ENCODE results near the gene MGAT5B. TPM values are rescaled to one million over a fixed set of nuclear protein-coding genes. Genes with fewer than 3 reads are reported as not detected.

Gene MGAT5B
- total and polyA plus RNA-seq, 5 experiments from 2014 or later = 1.7 to 2.0 TPM; not detected in 3

DNA sequence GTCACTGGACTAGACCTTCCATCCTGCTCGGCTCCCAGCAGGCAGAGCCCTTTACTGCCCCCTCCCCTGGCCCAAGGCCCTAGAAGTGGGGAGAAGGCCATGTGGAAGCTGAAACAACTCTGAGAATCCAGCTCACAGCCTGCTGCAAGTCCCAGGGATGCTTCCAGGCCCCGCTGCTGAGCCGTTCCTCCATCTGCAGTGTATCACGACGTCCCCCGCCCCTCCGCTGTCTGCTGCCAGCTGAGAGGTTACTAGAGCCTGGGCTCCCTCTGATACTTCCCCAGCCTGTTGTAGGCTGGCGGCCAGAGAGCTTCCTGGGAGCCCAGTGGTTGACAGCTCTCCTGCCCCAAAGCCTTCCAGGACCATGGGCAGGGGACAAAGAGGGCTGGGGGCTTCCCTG, 118.2 kb downstream of the MGAT5B start:
- peaks cover 6 to 21% (median 16%) of the 10 kb centered on the region in 4 donors for H3K4me1 Mint-ChIP-seq
- no peak overlapping the region for H3K4me3 Mint-ChIP-seq
- no peak for DNase-seq
- POLR2A ChIA-PET = interaction anchor here (1.0 to 1.2 kb wide), 2 partner anchors 9 to 13 kb away, joined by 3 to 5 read pairs; no protein-coding TSS in a partner anchor
- peak overlapping the region in 2 of 10 donors; percentile 64 to 87 for H3K27ac Mint-ChIP-seq
- no peaks in the 10 kb centered on the region for H3K36me3 Mint-ChIP-seq
- ATAC-seq = no peak
- H3K27me3 Mint-ChIP-seq = no peaks in the 10 kb centered on the region
- H3K9me3 Mint-ChIP-seq = no peaks in the 10 kb centered on the region

DNA sequence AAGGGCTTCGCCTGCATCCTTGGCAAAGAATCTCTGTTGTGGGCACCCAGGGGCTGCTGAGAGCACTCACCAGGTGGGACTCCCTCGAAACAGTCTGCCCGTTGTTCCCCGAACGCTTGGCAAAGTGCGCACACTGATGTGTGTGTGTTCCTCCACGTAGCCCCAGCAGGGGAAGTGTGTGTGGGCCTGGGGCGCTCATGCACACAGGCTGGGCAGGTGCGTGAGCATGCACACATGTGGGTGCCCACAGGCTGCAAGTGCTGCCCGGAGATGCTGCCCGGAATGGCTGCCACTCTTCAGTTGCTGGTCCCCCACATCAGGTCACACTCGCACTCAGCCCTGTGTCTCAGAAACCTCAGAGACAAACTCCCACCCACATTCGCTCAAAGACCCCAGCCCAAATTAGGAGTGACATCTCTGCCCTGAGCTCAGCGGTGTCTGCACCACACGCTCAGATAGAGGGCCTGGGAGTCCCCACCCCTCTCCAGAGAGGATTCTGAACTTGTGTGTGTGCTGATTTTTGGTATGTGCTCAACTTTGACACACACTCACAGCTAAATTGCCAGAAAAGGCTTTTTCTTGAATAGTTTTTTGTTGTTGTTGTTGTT, 119.4 kb downstream of the MGAT5B start:
- Mint-ChIP-seq H3K36me3 (no peaks in the 10 kb centered on the region), H3K9me3 (no peaks in the 10 kb centered on the region), H3K4me1 (peaks cover 4 to 12% (median 9%) of the 10 kb centered on the region in 4 donors), H3K4me3 (no peak overlapping the region), H3K27me3 (no peaks in the 10 kb centered on the region), H3K27ac (peak overlapping the region in 4 of 10 donors; percentile 14 to 84 (median 50))
- POLR2A ChIA-PET = interaction anchor here (1.2 kb wide), 1 partner anchor 8 kb away, joined by 5 read pairs; no protein-coding TSS in a partner anchor
- ATAC-seq (no peak), DNase-seq (no peak)

DNA sequence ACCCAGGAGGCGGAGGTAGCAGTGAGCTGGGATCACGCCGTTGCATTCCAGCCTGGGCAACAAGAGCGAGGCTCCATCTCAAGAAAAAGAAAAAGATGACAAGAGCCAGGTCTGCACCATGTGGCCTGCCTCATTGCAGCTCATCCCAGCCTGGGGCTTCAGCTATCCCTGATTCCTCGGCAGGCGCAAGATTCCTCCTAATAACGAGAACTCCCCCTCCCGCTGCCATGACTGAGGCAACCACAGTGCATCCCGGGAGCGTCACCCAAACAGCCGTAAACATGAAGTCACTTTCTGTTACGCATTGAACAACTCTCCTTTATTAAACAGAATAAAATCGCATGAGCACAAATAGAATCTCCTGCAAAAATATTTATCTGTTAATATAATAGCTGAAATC, 120.6 kb downstream of the MGAT5B start:
- POLR2A ChIA-PET = interaction anchor here (1.7 kb wide), 1 partner anchor 9 kb away, joined by 7 read pairs; no protein-coding TSS in a partner anchor
- Mint-ChIP-seq H3K4me3 (no peak overlapping the region), H3K27me3 (no peaks in the 10 kb centered on the region)

DNA sequence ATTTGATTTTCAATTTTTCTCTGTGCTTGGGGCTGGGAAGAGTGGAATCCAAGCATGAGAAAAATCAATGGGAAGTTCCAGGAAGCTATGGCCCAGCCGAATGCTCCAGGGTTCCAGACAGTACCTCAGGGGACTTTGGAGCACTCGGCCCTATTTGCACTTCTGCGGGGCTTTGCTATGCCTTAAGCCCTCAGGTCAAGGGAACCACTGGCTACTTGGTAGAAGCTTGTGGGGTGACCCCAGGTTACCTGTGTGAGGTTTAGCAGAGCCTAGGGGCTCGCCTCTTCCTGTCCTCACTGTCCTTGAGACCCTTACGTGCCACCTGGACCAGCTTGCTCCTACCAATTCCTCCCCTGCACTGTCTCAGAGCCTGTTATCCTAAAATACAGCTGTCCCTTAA, 121.3 kb downstream of the MGAT5B start:
- DNase-seq (no peak), ATAC-seq (no peak)
- Mint-ChIP-seq H3K27ac (peak overlapping the region in 1 of 10 donors; percentile 58), H3K36me3 (no peaks in the 10 kb centered on the region), H3K9me3 (no peaks in the 10 kb centered on the region), H3K27me3 (no peaks in the 10 kb centered on the region), H3K4me3 (no peak overlapping the region), H3K4me1 (peaks cover 2 to 19% (median 14%) of the 10 kb centered on the region in 4 donors)
- POLR2A ChIA-PET = interaction anchor here (0.7 to 1.7 kb wide), 2 partner anchors 9 to 277 kb away, joined by 5 to 7 read pairs; no protein-coding TSS in a partner anchor

More for the DNA sequence above, 120.6 kb downstream of the MGAT5B start:
- ATAC-seq (no peak), DNase-seq (no peak)
- Mint-ChIP-seq H3K36me3 (no peaks in the 10 kb centered on the region), H3K9me3 (no peaks in the 10 kb centered on the region), H3K27ac (peak overlapping the region in 3 of 10 donors; percentile 14 to 74 (median 65)), H3K4me1 (peaks cover 0 to 12% (median 6%) of the 10 kb centered on the region in 4 donors)

DNA sequence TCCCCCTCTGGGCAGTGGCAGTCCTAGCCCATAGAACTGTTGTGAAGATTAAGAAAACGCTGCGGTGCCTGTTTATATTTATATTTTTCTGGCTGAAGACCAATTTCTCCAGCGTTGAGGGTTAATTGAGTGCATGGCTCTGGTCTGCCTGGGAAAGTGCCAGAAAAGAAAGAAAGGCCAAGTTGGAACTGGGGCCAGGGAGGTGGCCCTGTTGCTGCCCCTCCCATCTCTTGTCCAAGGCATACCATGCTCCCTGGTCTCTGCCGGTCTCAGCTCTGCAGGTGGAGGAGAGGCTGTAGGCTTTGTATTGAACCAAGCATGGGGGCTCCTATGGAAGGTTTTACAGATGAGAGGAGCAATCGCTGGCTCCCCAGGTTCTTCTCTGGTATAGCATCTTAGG, 124.7 kb downstream of the MGAT5B start:
- H3K27me3 Mint-ChIP-seq = no peaks in the 10 kb centered on the region
- DNase-seq (no peak), ATAC-seq (no peak)
- H3K4me3 Mint-ChIP-seq = no peak overlapping the region
- POLR2A ChIA-PET = interaction anchor here (1.3 to 1.9 kb wide), 3 partner anchors 10 to 17 kb away, joined by 3 to 7 read pairs (median 3); no protein-coding TSS in a partner anchor
- peaks cover 15 to 51% (median 38%) of the 10 kb centered on the region in 4 donors for H3K4me1 Mint-ChIP-seq
- peak overlapping the region in 7 of 10 donors; percentile 8 to 98 (median 76) for H3K27ac Mint-ChIP-seq
- no peaks in the 10 kb centered on the region for H3K36me3 Mint-ChIP-seq
- no peaks in the 10 kb centered on the region for H3K9me3 Mint-ChIP-seq

DNA sequence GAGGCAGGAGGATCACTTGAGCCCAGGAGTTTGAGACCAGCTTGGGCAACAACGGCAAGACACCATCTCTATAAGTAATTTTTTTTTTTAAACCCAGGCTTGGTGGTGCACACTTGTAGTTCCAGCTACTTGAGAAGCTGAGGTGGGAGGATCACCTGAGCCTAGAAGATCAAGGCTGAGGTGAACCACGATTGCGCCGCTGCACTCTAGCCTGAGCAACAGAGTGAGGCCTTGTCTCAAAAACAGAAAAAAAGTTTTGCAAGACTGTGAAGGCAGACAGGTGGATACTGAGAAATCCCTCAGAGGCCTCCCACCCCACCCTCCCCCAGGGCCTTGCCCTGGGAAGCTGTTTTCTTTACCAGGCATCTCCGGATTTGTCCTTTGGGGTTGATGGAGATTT, 125.4 kb downstream of the MGAT5B start:
- DNase-seq (peak in 3 of 10 donors; percentile 20 to 52 (median 35)), ATAC-seq (no peak)
- POLR2A ChIA-PET = interaction anchor here (1.4 kb wide), 1 partner anchor 12 kb away, joined by 3 read pairs; no protein-coding TSS in a partner anchor
- H3K27ac Mint-ChIP-seq = peak overlapping the region; percentile 5 to 98 (median 85)
- H3K4me1 Mint-ChIP-seq = peaks cover 22 to 59% (median 45%) of the 10 kb centered on the region in 4 donors
- H3K36me3 Mint-ChIP-seq = no peaks in the 10 kb centered on the region
- no peaks in the 10 kb centered on the region for H3K9me3 Mint-ChIP-seq
- peak overlapping the region in 3 of 10 donors; percentile 45 to 58 (median 54) for H3K4me3 Mint-ChIP-seq
- H3K27me3 Mint-ChIP-seq = no peaks in the 10 kb centered on the region

DNA sequence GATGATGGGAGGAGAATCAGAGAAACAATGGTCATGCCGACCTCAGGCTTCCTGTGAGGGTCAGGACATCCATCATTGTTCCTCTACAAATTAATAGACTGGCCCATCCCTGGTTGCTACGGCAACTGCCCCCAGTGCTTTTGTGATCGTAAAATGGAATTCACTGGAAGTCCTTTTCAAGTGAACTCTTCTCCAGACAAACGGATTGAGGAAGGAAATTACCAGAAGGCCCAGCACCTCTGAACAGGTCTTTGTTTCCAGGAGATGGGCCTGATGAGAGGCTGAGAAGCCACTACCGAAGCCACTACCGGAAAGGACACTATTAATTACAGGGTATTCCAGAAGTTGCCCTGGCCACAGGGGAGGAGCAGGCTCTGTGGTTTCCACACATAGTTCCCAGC, 126.0 kb downstream of the MGAT5B start:
- POLR2A ChIA-PET = interaction anchor here (2.1 kb wide), 1 partner anchor 7 kb away, joined by 5 read pairs; no protein-coding TSS in a partner anchor

DNA sequence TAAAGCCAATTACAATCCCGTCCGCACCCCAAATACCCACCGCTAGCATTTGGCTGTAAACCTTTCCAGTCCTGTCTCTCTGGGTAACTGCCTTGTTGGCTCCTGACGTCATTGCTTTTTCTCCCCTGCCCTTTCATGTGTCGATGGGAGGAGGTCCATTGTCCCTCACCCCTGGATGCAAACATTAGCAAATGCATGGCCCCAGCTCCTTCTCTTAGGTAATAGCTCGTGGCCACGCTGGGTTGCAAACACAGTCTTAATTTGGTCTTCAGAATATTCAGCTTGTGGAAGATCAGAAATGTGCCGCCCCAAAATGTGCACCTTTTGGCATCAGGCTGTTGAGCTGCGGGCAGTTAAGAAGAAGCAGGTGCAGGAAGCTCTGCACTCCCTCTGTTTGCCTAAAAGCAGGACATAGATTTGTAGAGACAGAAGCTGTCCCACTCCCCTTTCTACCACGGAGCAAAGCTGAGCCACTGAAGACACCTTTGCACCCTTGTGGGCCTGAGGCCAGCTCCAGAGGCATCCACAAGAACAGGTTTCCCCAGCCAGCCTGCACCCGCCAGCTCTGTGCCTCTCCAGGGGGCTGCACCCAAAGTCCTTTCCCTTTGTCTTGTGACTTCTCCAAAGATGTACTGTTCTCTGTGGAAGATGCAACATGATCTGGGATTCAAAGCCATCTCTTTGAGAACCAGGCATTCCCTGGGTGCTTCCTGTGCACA, 127.3 kb downstream of the MGAT5B start:
- peak overlapping the region in 9 of 10 donors; percentile 15 to 76 (median 40) for H3K4me3 Mint-ChIP-seq
- no peaks in the 10 kb centered on the region for H3K36me3 Mint-ChIP-seq
- POLR2A ChIA-PET = interaction anchor here (1.2 to 2.1 kb wide), 3 partner anchors 9 to 93 kb away, joined by 3 to 8 read pairs (median 5); no protein-coding TSS in a partner anchor
- no peak for ATAC-seq
- DNase-seq = peak in 5 of 10 donors; percentile 22 to 55 (median 24)
- peaks cover 23 to 69% (median 56%) of the 10 kb centered on the region in 4 donors for H3K4me1 Mint-ChIP-seq
- no peaks in the 10 kb centered on the region for H3K27me3 Mint-ChIP-seq
- H3K27ac Mint-ChIP-seq = peak overlapping the region; percentile 85 to 98 (median 91)
- H3K9me3 Mint-ChIP-seq = no peaks in the 10 kb centered on the region

More for the DNA sequence above, 126.0 kb downstream of the MGAT5B start:
- peak overlapping the region; percentile 71 to 98 (median 85) for H3K27ac Mint-ChIP-seq
- H3K36me3 Mint-ChIP-seq = no peaks in the 10 kb centered on the region
- no peaks in the 10 kb centered on the region for H3K27me3 Mint-ChIP-seq
- no peak for DNase-seq
- H3K4me3 Mint-ChIP-seq = peak overlapping the region in 4 of 10 donors; percentile 27 to 58 (median 50)
- no peaks in the 10 kb centered on the region for H3K9me3 Mint-ChIP-seq
- no peak for ATAC-seq
- peaks cover 23 to 63% (median 51%) of the 10 kb centered on the region in 4 donors for H3K4me1 Mint-ChIP-seq

DNA sequence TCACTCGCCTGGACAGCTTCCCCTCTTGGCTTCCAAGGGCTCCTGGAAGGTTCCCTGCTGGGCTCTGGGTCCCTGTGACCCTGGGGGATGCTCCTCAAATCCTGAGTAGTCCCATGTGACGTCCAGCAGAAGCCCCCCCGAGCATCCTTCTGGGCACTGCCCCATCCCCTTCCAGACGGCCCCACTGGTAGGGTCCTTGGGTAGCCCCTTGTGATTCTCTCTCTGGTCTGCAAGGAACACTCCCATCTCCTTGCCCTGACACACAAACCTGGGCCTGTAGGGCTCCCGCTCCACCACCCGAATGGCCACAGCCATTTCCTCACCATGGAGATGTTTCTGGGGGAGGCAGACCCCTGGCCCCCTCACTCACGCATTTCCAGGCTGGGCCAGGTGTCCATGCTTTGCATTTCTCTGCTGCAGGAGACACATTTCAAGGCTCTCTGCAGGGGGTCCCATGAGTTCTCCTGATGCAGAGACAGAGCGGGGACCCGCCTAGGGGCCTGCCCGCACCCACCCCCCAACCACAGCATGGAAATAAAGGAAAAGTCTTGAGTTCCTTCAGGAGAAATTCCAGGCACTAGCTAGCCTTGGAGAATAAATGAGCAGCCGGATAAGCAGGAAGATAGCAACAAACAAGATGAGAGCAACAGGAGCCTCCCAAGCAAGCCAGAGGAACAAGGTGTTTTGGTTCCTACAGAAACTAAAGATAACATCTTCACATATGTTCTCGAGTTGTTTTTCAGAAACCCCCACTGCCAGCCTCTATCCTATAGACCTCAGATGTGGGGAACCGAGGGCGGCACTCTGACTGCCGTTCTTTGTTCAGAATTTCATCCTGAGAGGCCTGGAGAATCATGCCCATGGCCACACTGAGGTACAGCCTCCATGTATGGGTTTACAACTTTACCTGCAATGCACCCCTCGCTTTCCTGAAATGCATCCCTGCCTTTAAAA, 128.8 kb downstream of the MGAT5B start:
- Mint-ChIP-seq H3K4me1 (peaks cover 24 to 72% (median 56%) of the 10 kb centered on the region in 4 donors), H3K27me3 (no peaks in the 10 kb centered on the region), H3K9me3 (no peaks in the 10 kb centered on the region), H3K27ac (peak overlapping the region; percentile 88 to 98 (median 94)), H3K4me3 (peak overlapping the region in 9 of 10 donors; percentile 51 to 78 (median 69)), H3K36me3 (no peaks in the 10 kb centered on the region)
- peak in 1 of 2 donors; percentile 9 for ATAC-seq
- POLR2A ChIA-PET = interaction anchor here (0.6 to 2.2 kb wide), 6 partner anchors 8 to 28 kb away, joined by 4 to 11 read pairs (median 6); no protein-coding TSS in a partner anchor
- DNase-seq = peak in 2 of 10 donors; percentile 47 to 53

DNA sequence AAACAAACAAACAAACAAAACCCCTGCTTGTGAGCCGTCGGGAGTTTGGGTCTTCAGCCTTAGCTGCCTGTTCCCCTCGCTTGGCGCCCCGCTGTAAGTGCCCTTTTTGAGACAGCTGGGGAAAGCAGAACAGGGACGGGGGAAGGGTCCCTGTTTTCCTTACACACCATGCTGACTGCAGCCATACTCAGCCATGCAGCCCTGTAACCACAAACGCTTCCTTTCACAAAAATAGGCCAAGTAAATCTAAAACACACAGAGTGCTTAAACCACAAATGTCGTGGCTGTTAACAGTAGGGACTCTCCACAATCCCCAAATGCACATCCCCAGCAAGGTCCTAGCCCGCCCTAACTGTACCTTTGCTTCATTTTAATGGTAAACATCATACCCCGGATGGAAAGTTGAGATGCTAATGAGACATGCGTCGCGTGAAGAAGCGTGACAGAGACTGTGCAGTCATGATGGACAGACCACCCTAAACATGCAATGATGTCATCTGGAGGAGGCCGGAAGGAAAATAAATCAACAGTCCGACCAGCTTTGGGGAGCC, 129.9 kb downstream of the MGAT5B start:
- Mint-ChIP-seq H3K36me3 (no peaks in the 10 kb centered on the region), H3K27me3 (no peaks in the 10 kb centered on the region), H3K4me1 (peaks cover 25 to 65% (median 56%) of the 10 kb centered on the region in 4 donors), H3K4me3 (peak overlapping the region; percentile 40 to 81 (median 70)), H3K27ac (peak overlapping the region; percentile 88 to 98 (median 94)), H3K9me3 (no peaks in the 10 kb centered on the region)
- POLR2A ChIA-PET = interaction anchor here (0.7 to 2.2 kb wide), 9 partner anchors 7 to 261 kb away, joined by 3 to 11 read pairs (median 4); partner anchors contain the start of genes MFSD11 and SRSF2
- peak in 9 of 10 donors; percentile 37 to 88 (median 68) for DNase-seq
- peak; percentile 90 to 94 for ATAC-seq

DNA sequence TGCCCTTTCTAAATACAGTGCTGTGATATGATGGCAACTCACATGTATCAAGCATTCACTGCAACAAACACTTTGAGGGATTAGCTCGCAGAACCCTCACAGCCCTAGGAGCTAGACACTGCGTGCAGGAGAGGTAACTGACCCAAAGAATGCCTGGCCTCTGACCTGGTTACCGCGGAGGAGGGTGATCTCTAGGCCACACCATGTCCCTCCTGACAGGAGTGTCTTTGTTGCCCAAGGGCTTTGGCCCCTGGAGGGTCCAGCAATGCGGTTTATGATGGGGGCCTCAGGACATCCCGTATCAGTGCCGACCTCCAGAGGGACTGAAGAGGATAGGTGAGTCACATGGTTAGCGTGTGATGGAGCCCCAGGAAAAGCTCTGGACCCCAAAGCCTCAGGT, 130.6 kb downstream of the MGAT5B start:
- Mint-ChIP-seq H3K4me1 (peaks cover 25 to 59% (median 50%) of the 10 kb centered on the region in 4 donors), H3K36me3 (no peaks in the 10 kb centered on the region), H3K4me3 (peak overlapping the region; percentile 40 to 81 (median 70)), H3K27ac (peak overlapping the region; percentile 88 to 98 (median 94)), H3K9me3 (no peaks in the 10 kb centered on the region), H3K27me3 (no peaks in the 10 kb centered on the region)
- POLR2A ChIA-PET = interaction anchor here (0.7 to 2.2 kb wide), 8 partner anchors 8 to 262 kb away, joined by 3 to 11 read pairs (median 4); partner anchors contain the start of genes MFSD11 and SRSF2
- no peak for DNase-seq
- no peak for ATAC-seq
